Measurements from ENCODE around the gene TRIM74. TPM values are rescaled to one million over a fixed set of nuclear protein-coding genes. Genes with fewer than 3 reads are reported as not detected.
"Not testable (repeated sequence)": the region's sequence is repeated elsewhere in the genome, so short reads cannot be mapped to it uniquely, and the experiment has no call there.

The TRIM74 gene
- total and polyA plus RNA-seq, 2 experiments from 2014 or later = 0.47 to 0.74 TPM

DNA sequence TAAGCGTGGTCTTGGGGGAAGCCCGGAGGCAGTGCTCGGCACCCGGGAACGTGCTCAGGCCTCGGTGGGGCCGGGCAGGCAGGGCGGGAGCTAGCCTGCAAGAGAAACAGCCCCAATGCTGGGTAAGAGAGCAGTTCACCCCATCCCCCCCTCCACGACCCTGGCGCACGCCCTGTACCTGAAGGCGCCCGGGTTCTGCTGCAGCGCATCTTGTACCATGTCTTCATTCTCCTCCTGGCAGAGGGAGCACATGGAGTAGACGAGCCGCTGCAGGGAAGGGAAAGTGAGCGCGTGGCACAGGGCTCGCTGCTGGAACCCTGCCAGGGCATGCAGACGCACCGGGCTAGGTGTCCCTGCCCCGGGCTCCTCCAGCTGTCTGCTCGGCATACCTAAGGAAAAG, 20.6 kb downstream of the TRIM74 start:
- not testable (repeated sequence) for H3K79me2 ChIP-seq; H2AFZ ChIP-seq; H3K4me3 ChIP-seq; H3K4me1 ChIP-seq (ENCODE audit: insufficient read depth); H3K9me3 ChIP-seq (ENCODE audit: low read depth); H3K27me3 ChIP-seq; H3K27ac ChIP-seq; H3K4me2 ChIP-seq; H4K20me1 ChIP-seq (ENCODE audit: insufficient read depth, poor library complexity, severe bottlenecking); DNase-seq (ENCODE audit: low spot score); H3K36me3 ChIP-seq (replicated peaks; ENCODE audit: insufficient read depth, low read depth); H3K9me2 ChIP-seq (replicated peaks; ENCODE audit: insufficient read depth)
- 96% methylated on average over 16 of the region's 23 CpGs for WGBS (ENCODE audit: low lambda C conversion rate, missing lambda C conversion rate)

DNA sequence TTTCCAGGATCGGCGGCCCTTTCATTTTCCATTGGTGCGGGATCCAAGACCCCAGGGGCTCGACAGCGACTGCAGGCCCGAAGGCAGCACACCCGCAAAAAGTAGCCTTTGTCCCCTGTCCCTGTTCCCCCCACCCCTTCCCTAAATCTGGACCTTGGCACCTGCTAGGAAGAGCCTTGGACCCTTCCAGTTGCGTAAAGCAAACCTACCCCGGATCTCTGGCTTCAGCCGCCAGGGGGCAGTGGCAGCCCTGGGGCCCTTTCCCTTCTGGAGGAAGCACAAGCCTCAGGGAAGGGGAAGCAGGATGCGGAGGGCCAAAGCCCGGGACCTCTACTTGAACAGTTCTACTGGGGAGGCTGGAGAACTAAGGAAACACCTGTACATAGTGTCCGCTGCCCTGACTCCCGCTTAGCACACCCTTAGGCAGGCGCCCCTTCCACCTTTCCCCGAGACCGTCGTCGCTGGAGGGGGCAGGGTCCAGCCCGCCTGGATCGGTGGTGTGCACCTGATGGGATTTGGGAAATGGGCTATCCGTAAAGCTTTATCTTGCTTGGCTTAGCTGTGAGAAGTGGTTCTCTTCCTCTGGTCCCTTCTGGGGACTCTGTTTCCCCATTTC, 23.0 kb downstream of the TRIM74 start:
- not testable (repeated sequence) for H3K9me3 ChIP-seq (ENCODE audit: low read depth); H3K36me3 ChIP-seq (replicated peaks; ENCODE audit: insufficient read depth, low read depth); H3K27me3 ChIP-seq; H4K20me1 ChIP-seq (ENCODE audit: insufficient read depth, poor library complexity, severe bottlenecking); H3K9me2 ChIP-seq (replicated peaks; ENCODE audit: insufficient read depth); H3K4me2 ChIP-seq; H3K4me3 ChIP-seq; H3K79me2 ChIP-seq; H2AFZ ChIP-seq; H3K4me1 ChIP-seq (ENCODE audit: insufficient read depth); H3K27ac ChIP-seq; DNase-seq (ENCODE audit: low spot score)
- TF ChIP-seq, protein P1, sequence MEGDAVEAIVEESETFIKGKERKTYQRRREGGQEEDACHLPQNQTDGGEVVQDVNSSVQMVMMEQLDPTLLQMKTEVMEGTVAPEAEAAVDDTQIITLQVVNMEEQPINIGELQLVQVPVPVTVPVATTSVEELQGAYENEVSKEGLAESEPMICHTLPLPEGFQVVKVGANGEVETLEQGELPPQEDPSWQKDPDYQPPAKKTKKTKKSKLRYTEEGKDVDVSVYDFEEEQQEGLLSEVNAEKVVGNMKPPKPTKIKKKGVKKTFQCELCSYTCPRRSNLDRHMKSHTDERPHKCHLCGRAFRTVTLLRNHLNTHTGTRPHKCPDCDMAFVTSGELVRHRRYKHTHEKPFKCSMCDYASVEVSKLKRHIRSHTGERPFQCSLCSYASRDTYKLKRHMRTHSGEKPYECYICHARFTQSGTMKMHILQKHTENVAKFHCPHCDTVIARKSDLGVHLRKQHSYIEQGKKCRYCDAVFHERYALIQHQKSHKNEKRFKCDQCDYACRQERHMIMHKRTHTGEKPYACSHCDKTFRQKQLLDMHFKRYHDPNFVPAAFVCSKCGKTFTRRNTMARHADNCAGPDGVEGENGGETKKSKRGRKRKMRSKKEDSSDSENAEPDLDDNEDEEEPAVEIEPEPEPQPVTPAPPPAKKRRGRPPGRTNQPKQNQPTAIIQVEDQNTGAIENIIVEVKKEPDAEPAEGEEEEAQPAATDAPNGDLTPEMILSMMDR (IDR thresholded peaks at IDR 0.05; ENCODE audit: poor library complexity) = peak; percentile 26
- 95% methylated on average over 22 of the region's 22 CpGs for WGBS (ENCODE audit: low lambda C conversion rate, missing lambda C conversion rate)

DNA sequence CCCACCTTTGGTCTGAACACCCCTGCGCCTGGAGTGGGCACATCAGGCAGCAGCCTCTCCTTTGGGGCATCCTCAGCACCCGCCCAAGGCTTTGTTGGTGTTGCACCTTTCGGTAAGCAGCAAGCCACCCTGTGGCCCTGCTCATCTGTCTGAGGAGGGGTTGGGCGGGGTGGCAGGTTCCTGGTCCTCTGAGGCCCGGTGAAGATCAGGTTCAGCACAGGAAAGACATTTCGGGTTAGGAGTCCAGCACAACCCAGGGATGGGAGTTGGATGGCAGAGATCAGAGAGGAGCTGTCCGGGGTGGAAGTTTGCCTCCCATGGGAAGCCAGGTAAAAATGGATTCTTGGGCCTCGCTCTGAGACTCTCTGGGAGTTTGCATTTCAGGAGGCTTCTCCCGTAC, 23.7 kb downstream of the TRIM74 start:
- not testable (repeated sequence) for H3K27me3 ChIP-seq; H3K36me3 ChIP-seq (replicated peaks; ENCODE audit: insufficient read depth, low read depth); H2AFZ ChIP-seq; H3K79me2 ChIP-seq; H3K27ac ChIP-seq; H3K9me2 ChIP-seq (replicated peaks; ENCODE audit: insufficient read depth); H3K4me3 ChIP-seq; H3K4me2 ChIP-seq; H4K20me1 ChIP-seq (ENCODE audit: insufficient read depth, poor library complexity, severe bottlenecking); H3K4me1 ChIP-seq (ENCODE audit: insufficient read depth); DNase-seq (ENCODE audit: low spot score); H3K9me3 ChIP-seq (ENCODE audit: low read depth)
- 97% methylated on average over 8 of the region's 9 CpGs for WGBS (ENCODE audit: low lambda C conversion rate, missing lambda C conversion rate)

DNA sequence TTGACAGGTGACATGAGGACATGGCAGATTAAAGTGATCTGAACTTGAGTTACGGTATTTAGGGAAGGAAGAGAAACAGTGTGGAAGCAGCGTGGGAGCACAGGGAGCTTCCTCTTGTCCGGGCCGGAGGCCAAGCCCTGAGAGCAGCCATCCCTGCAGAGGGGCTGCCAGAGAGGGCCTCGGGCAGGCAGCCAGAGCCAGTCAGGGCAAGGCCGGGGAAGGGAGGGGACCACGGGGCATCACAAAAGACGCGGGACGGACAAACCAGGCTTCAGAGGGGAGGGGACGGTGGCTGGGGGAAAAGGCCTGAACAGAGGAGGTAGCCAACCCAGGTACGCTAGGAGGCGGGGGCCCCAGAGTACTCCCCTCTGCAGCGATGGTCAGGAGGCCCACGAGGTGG, 24.3 kb downstream of the TRIM74 start:
- H3K9me3 ChIP-seq (ENCODE audit: low read depth); H4K20me1 ChIP-seq (ENCODE audit: insufficient read depth, poor library complexity, severe bottlenecking); H3K79me2 ChIP-seq; H3K27ac ChIP-seq; H3K9me2 ChIP-seq (replicated peaks; ENCODE audit: insufficient read depth); H3K4me2 ChIP-seq; H2AFZ ChIP-seq; H3K4me3 ChIP-seq; H3K27me3 ChIP-seq; DNase-seq (ENCODE audit: low spot score); H3K36me3 ChIP-seq (replicated peaks; ENCODE audit: insufficient read depth, low read depth); H3K4me1 ChIP-seq (ENCODE audit: insufficient read depth): not testable (repeated sequence)
- WGBS (ENCODE audit: low lambda C conversion rate, missing lambda C conversion rate) = 98% methylated on average over 6 of the region's 15 CpGs

DNA sequence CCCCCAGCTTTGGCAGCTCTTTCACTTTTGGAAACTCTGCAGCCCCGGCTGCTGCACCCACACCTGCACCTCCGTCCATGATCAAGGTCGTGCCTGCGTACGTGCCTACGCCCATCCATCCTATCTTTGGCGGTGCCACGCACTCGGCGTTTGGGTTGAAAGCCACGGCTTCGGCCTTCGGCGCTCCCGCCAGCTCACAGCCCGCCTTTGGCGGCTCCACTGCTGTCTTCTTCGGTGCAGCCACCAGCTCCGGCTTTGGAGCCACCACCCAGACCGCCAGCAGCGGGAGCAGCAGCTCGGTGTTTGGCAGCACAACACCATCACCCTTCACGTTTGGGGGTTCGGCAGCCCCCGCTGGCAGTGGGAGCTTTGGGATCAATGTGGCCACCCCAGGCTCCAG, 26.3 kb downstream of the TRIM74 start:
- H3K4me3 ChIP-seq; H3K4me2 ChIP-seq; H3K27ac ChIP-seq; H4K20me1 ChIP-seq (ENCODE audit: insufficient read depth, poor library complexity, severe bottlenecking); H3K9me3 ChIP-seq (ENCODE audit: low read depth); H3K36me3 ChIP-seq (replicated peaks; ENCODE audit: insufficient read depth, low read depth); H3K27me3 ChIP-seq; DNase-seq (ENCODE audit: low spot score); H3K4me1 ChIP-seq (ENCODE audit: insufficient read depth); H3K79me2 ChIP-seq; H3K9me2 ChIP-seq (replicated peaks; ENCODE audit: insufficient read depth); H2AFZ ChIP-seq: not testable (repeated sequence)
- WGBS (ENCODE audit: low lambda C conversion rate, missing lambda C conversion rate) = 98% methylated on average over 24 of the region's 25 CpGs

DNA sequence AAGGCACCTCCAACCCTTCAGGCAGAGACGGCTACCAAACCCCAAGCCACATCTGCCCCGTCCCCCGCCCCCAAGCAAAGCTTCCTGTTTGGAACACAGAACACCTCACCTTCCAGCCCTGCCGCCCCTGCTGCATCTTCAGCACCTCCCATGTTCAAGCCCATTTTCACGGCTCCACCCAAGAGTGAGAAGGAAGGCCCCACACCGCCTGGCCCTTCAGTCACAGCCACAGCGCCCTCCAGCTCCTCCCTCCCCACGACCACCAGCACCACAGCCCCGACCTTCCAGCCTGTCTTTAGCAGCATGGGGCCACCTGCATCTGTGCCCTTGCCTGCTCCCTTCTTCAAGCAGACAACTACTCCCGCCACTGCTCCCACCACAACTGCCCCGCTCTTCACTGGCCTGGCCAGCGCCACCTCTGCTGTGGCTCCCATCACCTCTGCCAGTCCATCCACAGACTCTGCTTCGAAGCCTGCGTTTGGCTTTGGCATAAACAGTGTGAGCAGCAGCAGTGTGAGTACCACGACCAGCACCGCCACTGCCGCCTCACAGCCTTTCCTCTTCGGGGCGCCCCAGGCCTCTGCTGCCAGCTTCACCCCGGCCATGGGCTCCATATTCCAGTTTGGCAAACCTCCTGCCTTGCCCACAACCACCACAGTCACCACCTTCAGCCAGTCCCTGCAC, 27.1 kb downstream of the TRIM74 start:
- H2AFZ ChIP-seq; H3K9me2 ChIP-seq (replicated peaks; ENCODE audit: insufficient read depth); H3K27ac ChIP-seq; DNase-seq (ENCODE audit: low spot score); H3K4me2 ChIP-seq; H3K27me3 ChIP-seq; H3K36me3 ChIP-seq (replicated peaks; ENCODE audit: insufficient read depth, low read depth); H3K4me1 ChIP-seq (ENCODE audit: insufficient read depth); H4K20me1 ChIP-seq (ENCODE audit: insufficient read depth, poor library complexity, severe bottlenecking); H3K79me2 ChIP-seq; H3K9me3 ChIP-seq (ENCODE audit: low read depth); H3K4me3 ChIP-seq: not testable (repeated sequence)
- WGBS (ENCODE audit: low lambda C conversion rate, missing lambda C conversion rate) = 97% methylated on average over 6 of the region's 20 CpGs

DNA sequence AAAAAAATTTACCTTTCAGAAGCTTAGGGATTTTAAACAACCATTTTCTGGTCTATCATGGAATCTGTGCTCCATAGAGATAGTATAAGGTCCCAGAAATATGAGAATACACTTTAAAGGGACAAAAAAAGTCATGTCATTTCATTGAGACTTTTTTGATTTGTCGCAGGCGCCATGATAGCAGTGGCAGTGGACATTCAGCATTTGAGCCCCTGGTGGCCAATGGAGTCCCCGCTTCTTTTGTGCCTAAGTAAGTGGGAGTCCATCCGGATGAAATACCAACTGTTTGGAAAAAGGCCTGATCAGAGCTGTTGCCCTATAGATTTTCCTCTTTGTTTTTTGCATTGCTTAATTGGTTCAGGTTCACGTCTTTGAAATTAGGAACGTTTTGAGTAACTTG, 41.0 kb downstream of the TRIM74 start:
- WGBS (ENCODE audit: low lambda C conversion rate, missing lambda C conversion rate) = 94% methylated on average over 6 of the region's 6 CpGs
- H3K36me3 ChIP-seq (replicated peaks; ENCODE audit: insufficient read depth, low read depth); DNase-seq (ENCODE audit: low spot score); H3K9me2 ChIP-seq (replicated peaks; ENCODE audit: insufficient read depth); H4K20me1 ChIP-seq (ENCODE audit: insufficient read depth, poor library complexity, severe bottlenecking); H3K4me2 ChIP-seq; H2AFZ ChIP-seq; H3K27ac ChIP-seq; H3K9me3 ChIP-seq (ENCODE audit: low read depth); H3K27me3 ChIP-seq; H3K4me3 ChIP-seq: not testable (repeated sequence)
- peaks cover 50% of the 10 kb centered on the region for H3K79me2 ChIP-seq
- H3K4me1 ChIP-seq (ENCODE audit: insufficient read depth) = peaks cover 17% of the 10 kb centered on the region

DNA sequence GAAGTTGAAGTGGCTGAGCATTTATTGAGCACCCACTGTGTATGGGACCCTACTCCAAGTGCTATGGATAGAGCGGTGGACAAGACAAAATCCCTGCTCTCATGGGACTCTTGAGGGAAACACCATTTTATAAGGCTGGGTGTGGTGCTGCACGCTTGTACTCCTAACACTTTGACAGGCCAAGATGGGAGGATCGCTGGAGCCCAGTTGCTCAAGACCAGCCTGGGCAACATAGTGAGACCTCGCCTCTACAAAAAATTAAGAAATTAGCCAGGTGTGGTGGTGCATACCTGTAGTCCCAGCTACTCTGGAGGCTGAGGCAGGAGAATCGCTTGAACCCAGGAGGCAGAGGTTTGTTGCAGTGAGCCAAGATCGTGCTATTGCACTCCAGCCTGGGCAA, 41.5 kb downstream of the TRIM74 start:
- 98% methylated on average over 6 of the region's 6 CpGs for WGBS (ENCODE audit: low lambda C conversion rate, missing lambda C conversion rate)
- H4K20me1 ChIP-seq (ENCODE audit: insufficient read depth, poor library complexity, severe bottlenecking); H3K36me3 ChIP-seq (replicated peaks; ENCODE audit: insufficient read depth, low read depth): not testable (repeated sequence)

More for the DNA sequence above, 41.5 kb downstream of the TRIM74 start:
- not testable (repeated sequence) for H3K9me2 ChIP-seq (replicated peaks; ENCODE audit: insufficient read depth); H3K4me2 ChIP-seq; H3K27ac ChIP-seq; H3K27me3 ChIP-seq; DNase-seq (ENCODE audit: low spot score); H3K4me3 ChIP-seq; H3K9me3 ChIP-seq (ENCODE audit: low read depth); H2AFZ ChIP-seq
- Histone ChIP-seq H3K4me1 (ENCODE audit: insufficient read depth) (peaks cover 17% of the 10 kb centered on the region), H3K79me2 (peaks cover 52% of the 10 kb centered on the region)
